GM18907 (cell line): ENCODE measurements around the gene AP1B1.

ENCODE experiments used
- ATAC-seq: cut with Tn5 transposase; IDR thresholded peaks from one replicate; pipeline ENCODE4 v1.9.1; 2021; ENCODE audit warnings: mild to moderate bottlenecking, moderate library complexity; ENCODE audit not compliant: unreplicated experiment

AP1B1 gene

DNA sequence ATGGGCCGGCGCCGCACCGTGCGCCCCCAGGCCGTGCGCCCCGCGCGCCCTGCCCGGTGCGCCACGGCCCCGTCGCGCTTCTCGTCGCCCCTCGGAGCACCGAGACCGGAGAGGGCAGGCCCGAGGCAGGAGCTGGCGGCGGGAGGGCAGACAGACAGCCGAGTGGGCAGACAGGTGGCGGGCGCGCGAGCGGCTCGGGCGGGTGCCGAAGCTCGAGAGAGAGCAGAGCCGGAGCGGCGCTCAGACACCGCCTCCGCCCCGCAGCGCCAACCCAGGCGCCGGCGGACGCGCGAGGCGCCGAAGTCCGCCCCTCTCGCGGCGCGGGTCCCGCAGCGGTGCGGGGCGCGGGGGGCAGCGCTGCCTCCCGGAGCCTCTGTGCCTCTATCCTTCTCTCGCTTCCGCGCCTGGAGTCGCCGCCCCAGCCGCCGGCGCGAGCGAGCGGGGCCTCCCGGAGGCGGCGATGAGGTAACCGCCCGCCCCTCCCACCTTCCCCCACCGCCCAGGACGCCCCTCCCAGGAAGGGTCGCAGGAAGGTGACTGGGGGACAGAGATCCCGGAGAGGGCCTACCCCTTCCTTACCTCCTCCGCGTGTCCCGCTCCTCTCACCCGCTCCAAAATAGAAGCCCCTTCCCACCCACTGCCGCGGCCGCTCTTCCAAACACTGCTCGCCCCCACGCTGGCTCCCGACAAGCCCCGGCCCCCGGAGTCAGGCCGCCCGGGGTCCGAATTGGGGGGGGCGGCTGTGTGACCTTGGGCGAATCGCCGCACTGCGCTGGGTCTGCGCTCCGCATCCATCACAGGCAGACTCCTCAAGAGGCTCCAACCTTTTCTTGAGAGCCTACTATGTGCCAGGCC lies 72.9 kb downstream of the AP1B1 start, which contains the start of gene RASL10A:
RASL10A (minus strand) TSS at position 412 of the 855 bp plus-strand sequence. CDS start 451 bp downstream, outside the sequence.
- no peak for ATAC-seq

DNA sequence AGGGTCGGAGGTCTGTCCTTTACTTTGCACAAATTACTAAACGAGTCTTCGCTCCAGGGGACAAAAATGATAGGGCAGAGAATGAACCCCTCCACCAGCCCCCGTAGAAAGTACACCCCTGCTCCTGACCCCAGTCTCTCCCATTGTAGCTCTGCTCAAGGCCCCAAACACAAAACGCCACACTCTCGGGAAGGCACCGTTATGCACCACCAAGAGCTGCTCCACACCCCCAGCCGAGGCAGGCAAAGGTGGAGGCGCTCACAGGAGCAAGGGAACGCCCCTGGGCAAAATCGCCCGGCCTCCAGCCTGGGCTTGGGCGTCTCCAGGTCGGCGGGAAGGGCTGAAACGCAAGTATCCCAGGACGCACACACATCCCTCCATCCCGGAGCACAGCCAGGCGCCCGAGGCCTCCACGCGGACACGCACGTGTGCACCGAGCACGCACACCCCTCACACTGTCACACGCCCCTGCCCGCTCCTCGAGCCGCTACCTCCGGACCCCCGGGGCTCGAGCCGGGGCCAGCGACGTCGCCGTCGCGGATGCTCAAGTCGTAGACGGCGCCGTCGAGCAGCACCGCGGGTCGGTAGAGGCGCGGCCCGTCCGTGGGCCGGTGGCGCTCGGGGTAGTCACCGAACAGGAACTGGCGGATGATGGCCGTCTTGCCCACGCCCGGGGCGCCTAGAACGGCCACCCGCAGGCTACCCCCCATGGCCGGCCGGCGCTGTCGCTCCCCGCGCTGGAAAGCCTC lies 73.7 kb downstream of the AP1B1 start:
- ATAC-seq = no peak

DNA sequence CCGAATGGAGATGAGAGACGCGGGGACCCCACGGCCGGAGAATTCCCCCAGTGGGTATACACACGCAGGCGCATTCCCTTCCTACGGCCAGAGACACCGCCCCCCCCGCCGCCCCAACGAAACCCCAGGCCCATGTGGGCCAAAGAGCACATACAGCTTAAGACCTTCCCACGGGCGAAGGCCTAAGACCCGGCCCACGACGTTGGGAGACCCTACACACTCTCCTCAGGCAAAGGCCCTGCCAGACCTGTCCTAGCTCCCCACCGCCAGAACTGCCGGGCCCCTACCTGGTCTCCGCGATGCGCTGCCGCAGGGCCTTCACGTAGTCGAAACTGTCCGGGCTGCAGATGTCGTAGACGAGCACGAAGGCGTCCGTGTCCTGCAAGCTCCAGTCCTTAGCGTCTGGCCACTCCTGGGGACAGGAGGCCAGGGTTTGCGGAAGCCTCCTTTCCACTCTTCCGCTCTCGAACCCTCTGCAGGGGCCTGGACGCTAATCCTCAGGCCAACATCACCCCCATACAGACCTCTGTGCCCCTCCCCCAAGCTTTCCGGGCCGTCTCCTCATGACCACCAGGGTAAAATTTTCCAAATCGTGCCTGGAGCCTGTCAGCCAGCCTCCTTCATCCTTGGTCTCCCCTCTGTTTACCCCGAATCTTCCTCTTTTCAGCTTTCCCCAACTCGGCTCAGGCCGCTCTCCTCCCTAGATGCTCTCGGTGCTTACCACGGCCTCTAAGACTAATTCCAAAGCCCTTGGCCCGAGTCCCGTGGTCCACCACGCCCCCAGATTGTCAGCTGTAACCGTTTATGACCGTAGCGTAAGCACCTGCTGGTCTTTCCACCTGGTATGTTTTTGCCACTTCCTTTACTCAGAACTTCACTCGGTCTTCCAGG lies 74.5 kb downstream of the AP1B1 start:
- no peak for ATAC-seq

DNA sequence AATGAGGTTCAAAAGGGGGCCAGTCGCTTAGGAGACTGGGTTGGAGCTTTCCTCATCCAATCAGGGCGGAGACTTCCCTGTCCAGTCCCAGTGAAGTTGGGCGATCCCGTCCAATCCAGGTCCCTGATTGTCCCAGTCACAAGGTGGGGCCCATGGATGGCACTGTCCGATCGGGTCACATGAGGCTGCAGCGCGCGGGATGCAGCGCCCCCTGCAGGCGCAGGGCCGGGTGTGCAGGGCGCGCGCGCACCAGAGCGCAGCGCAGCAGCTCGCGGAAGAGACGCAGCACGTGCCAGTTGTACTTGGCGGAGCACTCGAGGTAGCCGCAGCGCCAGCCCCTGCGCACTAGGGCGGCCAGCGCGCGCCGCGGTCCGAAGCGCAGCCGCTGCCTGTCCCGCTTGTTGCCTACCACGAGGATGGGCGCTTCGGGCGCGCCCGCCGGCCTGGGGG lies 75.2 kb downstream of the AP1B1 start:
- ATAC-seq = no peak

DNA sequence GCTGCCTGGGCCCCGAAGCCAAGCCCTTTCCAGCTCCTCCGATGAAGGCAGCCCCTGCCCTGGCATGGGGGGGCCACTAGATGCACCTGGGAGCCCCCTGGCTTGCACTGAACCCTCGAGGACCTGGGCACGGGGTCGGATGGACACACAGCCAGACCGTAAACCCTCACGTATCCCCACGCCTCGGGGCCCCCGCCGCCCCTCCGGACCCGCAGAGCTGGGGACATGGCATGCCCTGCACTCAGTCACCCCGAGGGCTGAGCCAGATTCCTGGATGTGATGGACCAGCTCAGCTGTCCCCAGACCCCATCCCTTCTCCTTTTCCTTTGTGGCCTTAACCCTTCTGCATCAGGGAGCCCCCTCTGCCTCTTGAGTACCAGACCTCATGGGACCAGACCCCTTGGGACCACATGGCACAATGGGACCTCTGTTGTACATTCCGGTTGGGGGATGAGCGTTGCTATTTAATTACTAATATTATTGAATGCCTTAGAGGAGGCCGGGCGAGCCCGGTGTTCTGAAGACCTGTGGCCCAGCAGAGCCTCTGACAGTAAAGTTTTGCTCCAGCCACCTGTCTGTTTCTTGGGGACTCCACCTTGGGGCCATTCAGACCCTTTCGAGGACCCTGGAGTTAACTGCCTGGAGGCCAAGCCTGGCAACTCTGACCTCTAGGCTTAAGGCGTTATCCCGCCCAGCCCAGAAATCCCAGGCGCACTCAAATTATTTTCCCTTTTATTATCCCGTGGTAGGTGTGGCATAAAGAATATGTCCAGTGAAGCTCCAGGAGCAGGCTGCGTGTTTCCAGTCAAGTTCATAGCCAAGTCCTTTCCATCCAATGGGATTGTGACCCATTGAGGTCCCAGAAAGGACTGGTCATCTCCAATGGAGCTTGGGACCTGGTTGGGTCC lies 75.9 kb downstream of the AP1B1 start:
- ATAC-seq = no peak

DNA sequence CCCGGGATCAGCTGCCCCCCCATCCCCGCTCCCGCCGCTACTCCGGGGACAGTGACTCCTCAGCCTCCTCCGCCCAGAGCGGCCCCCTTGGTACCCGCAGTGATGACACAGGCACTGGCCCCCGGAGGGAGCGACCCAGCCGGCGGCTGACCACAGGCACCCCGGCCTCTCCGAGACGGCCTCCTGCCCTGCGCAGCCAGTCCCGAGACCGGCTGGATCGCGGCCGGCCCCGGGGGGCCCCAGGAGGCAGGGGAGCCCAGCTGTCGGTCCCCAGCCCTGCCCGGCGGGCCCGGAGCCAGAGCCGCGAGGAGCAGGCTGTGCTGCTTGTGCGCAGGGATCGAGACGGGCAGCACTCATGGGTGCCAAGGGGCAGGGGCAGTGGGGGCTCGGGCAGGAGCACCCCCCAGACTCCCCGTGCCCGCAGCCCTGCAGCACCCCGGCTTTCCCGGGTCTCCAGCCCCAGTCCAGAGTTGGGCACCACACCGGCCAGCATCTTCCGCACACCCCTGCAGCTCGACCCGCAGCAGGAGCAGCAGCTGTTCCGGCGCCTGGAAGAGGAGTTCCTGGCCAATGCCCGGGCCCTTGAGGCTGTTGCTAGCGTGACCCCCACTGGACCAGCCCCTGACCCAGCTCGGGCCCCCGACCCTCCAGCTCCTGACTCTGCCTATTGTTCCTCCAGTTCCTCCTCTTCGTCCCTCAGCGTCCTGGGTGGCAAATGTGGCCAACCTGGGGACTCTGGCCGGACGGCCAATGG lies 76.7 kb downstream of the AP1B1 start:
- no peak for ATAC-seq

DNA sequence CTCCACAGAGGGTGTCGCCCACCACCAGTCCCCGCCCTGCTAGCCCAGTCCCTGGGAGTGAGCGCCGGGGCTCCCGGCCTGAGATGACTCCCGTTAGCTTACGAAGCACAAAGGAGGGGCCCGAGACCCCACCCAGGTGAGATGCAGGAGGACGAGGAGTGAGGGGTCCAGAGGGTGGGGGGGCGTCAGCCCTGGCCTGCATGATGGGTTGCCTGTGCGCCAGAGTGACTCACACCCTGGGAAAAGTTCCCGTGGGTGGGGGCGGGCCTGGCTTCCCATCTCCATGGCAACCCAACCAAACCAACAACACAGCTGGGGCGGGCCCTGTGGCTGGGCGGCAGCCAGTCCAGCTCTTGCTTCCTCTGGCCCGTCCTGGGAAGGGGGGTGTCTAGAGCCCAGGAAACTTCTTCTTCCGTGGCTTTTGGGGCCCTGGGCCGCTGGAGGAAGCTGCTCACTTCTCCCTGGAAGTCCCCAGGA lies 77.5 kb downstream of the AP1B1 start:
- ATAC-seq = no peak

DNA sequence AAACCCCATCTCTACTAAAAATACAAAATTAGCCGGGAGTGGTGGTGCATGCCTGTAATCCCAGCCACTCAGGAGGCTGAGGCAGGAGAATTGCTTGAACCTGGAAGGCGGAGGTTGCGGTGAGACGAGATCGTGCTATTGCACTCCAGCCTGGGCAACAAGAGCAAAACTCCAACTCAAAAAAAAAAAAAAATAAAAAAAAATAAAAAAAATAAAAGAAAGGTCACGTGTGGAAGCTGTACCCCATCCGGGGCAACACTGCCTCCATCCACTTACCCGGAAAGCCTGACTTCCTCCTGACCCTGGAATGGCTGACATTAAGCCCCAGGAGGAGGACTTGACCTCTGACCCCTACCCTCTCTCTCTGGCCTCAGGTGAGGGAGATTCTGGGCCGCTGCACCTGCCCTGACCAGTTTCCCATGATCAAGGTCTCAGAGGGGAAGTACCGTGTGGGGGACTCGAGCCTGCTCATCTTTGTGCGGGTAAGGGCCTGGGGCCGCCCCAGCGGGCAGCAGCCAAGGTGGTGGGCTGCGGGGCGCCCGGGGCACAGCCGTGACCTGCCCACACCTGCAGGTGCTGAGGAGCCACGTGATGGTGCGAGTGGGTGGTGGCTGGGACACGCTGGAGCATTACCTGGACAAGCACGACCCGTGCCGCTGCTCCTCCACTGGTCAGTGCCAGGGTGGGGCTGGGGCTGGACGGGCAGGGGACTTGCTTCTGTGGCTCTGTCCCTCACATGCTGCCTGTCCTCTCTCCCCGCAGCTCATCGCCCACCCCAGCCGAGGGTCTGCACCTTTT lies 78.1 kb downstream of the AP1B1 start:
- no peak for ATAC-seq

DNA sequence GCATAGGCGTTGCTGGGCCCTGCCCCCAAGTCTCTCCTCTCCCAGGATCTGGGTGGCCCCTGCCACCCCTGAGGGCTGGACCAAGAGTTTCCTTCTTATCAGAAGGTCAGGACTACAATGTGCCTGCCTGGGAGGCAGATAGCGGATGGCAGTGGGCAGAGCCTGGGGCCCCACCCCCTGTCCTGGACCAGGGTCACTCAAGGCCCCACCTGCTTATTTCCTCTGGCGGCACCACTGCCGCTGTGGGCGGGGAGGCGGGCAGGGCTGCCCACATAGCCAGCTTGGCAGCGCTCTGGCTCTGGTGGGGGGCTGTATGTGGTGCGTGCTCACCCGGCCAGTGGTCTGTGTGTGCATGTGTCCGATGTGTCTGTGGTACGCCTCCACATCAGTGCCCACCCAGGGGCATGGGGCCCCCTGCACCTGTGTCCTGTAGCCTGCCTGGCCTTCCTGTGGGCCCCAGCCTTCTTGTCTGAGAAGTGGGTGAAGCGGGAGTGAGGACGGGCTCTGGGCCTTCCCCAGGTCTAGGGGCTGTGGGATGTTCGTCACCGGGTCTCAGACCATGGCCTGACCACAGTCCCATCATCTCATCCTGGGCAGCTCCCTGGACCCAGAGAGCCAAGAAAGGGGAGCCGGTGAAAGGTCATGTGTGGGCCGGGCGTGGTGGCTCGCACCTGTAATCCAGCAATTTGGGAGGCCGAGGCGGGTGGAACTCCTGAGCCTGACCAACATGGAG lies 78.9 kb downstream of the AP1B1 start:
- ATAC-seq = no peak

DNA sequence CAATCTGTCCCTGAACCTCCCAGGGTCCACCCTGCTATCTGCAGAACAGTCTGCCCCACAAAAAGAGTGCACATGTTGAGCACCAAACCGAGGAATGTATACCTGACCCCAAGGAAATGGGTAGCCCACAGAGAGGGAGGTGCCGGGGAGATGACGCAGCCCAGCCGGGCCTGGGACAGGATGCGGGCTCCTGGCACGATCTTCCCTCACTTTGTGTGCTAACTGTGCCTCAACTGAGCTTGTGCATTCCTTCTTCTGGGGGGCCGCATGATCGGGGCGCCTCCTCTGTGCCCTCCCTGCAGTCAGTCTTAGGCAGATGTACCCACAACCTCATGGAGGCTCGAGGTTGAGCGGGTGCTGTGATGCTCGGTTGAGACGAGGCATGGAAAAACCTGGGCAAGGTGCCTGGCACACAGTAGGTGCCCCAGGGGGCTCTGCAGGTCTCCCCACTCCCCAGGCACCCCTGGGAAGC lies 79.5 kb downstream of the AP1B1 start:
- no peak for ATAC-seq

DNA sequence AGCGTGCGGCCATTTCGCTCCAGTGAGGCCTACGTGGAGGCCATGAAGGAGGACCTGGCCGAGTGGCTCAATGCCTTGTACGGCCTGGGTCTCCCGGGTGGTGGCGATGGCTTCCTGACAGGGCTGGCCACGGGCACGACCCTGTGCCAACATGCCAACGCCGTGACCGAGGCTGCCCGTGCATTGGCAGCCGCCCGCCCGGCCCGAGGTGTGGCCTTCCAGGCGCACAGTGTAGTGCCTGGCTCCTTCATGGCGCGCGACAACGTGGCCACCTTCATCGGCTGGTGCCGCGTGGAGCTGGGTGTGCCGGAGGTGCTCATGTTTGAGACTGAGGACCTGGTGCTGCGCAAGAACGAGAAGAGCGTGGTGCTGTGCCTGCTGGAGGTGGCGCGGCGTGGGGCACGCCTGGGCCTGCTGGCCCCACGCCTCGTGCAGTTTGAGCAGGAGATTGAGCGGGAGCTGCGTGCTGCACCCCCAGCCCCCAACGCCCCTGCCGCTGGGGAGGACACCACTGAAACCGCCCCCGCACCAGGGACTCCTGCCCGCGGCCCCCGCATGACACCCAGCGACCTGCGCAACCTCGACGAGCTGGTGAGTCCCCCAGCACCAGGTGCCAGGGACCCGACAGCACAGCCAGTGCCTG lies 80.1 kb downstream of the AP1B1 start:
- no peak for ATAC-seq

DNA sequence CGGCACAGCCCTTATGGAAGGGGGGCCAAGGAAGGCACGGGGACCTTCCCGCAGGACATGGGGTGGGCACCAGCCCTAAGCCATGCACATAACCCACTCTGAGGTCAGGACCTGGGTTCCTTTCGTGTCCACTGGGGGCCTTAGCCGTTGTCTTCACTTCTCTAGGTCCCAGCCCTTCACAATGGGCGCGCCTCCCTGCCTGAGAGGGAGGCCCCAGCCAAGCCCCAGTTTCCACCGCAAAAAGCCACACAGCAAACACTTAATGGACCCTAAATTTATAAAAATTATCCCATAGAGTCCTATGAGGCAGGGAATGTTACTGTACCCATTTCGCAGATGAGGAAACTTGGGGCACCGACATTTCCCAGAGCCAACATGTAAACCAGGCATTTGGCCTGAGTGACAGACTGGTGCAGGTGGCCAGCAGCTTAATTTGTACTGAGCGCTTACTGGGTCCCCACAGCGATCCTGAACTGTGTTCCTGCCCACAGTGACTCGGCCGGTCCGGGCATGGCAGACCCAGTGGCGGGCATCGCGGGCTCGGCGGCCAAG lies 80.7 kb downstream of the AP1B1 start:
- no peak for ATAC-seq

DNA sequence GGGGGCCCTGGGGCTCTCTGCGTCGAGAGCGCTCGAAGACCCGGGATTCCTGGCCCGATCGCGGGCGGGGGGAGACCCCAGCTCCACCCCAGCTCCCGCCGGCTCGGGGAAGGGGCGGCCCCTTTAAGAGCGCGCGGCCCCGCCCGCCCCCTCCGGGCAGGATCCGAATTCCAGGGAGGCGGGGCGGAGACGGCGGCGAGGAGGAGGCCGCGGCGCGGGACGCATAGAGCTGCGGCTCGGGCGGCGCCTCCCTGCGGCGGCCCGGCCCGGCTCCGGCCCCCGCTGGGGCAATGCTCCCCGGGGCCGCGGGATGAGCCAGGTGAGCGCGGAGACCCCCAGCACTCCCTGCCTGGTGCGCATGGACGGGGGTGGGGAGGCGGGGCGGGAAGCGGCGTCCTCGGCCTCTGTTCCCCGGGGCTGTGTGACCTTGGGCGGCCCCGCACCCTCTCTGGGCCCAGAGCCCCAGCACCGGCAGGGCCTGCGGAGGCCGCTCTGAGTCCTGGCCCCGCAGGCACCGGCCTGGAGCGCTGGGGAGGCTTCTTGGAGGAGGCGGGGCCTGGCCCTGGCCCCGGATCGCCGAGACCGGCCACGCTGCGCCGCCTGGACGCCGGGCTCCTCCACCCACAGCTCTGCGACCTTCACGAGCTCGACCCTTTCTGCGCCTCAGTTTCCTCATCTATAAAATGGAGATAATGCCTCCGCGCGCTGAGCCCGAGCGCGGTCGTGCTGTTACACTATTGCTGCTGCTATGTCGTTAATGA lies 81.4 kb downstream of the AP1B1 start:
- ATAC-seq = no peak

DNA sequence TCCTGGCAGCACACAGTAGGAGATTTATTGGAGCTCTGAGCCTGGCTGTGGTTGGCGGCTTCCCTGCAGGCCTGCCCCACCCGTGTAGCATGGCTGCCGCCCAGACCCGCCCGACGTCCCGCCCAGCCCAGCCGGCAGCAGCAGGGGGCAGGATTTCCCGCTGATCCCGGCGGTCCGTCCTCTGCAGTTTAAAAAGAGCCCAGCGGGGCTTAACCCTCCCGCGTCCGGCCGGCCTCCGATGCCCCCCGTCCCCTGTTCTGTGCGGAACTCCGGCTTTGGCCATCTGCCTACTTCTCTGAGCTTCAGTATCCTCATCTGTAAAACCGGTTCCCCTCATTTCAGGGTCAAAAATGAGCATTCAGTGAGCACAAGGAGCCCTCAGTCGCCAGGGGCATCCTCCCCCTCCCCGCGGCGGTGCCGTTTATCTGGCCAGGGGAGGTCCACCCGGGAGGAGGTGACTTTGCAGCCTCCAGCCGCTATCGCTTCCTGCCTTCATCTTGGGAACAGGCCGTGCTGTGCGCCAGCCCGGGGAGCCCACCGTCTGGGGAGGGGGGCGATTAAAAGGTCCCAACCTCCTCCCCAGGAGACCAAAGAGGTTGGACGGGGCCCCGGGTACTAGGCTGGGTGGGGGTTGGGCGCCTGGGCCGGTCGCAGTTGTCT lies 82.1 kb downstream of the AP1B1 start, which contains the start of gene GAS2L1:
GAS2L1 (plus strand) TSS at position 476 of the 660 bp plus-strand sequence. CDS start 1,456 bp downstream, outside the sequence.
- no peak for ATAC-seq

DNA sequence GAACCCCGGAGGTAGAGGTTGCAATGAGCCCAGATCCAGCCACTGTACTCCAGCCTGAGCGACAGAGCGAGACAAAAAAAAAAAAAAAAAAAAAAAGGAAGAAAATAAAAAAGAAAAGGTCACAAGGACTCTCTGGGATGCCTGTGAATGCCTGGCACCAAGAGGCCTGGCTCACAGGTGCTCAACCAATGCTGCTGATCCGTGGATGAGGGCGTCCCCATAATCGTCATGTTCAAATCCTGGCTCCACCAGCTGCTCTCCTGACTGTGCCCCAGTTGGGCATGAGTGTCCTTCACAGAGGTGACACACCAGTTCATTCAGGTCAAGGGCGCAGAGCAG lies 82.6 kb downstream of the AP1B1 start:
- no peak for ATAC-seq
